ENCODE measurements around the gene TP73.

DNA sequence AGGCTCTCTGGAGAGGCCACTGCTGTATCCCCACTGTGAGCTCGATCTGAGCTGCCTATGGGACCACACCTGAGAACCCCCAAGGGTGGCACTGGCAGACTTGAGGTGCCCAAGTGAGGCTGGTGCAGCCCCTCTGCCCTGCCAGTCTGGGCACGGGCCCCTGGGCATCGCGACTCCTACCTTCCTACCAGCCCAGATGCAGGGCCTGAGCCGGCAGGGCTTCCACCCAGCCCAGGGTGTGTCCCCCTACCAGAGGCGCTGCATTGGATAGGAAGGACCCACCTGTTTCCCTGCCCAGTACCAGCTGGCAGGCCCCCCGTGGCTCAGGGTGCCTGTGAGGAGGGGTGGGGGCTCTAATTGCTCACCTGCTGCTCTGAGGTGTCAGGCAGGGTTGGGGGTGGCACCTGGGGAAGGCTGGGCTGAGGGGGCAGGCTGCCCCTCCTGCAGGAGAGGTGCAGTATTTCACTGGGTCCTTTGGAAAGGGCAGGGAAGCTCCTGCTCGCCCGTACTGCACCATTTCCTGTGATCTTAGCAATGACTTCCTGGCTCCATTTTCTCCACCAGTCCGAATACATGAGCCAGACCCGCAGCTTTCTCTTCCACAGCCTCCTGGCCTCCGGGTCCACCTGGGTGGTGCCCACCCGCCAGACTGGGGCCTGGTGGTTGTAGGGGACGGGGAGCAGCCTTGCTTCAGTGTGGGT lies 11.8 kb downstream of the TP73 start:
- no peak for TF ChIP-seq POLR2A (IDR thresholded peaks at IDR 0.05)
- TF ChIP-seq, protein P1, sequence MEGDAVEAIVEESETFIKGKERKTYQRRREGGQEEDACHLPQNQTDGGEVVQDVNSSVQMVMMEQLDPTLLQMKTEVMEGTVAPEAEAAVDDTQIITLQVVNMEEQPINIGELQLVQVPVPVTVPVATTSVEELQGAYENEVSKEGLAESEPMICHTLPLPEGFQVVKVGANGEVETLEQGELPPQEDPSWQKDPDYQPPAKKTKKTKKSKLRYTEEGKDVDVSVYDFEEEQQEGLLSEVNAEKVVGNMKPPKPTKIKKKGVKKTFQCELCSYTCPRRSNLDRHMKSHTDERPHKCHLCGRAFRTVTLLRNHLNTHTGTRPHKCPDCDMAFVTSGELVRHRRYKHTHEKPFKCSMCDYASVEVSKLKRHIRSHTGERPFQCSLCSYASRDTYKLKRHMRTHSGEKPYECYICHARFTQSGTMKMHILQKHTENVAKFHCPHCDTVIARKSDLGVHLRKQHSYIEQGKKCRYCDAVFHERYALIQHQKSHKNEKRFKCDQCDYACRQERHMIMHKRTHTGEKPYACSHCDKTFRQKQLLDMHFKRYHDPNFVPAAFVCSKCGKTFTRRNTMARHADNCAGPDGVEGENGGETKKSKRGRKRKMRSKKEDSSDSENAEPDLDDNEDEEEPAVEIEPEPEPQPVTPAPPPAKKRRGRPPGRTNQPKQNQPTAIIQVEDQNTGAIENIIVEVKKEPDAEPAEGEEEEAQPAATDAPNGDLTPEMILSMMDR (IDR thresholded peaks at IDR 0.05) = no peak
